Measurements from ENCODE around the gene EXOC6B. TPM values are rescaled to one million over a fixed set of nuclear protein-coding genes. Genes with fewer than 3 reads are reported as not detected.

The EXOC6B gene
- total and polyA plus RNA-seq, 2 donors from 2014 or later, result 5.9 to 31.3 TPM

DNA sequence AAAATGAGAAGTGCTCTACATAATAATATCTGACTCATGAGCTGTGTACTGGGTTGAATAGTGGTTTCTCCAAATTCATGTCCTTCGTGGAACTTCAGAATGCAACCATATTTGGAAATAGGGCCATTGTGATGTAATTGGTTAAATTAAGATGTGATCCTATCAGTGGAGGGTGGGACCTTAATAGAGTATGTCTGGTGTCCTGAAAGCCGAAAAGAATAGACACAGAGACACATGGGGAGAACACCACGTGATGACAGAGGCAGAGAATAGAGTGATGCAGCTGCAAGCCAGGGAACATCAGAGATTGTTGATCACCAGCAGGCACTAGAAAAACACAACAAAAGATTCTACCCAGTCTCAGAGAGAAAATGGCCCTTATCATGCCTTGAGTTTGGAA, 310.1 kb downstream of the EXOC6B start:
- Histone ChIP-seq H3K4me1 (ENCODE audit: control insufficient read depth in 2 of 3, insufficient read depth in 2 of 3, low read depth in 1 of 3, low read length in 3 of 3) (no peaks in the 10 kb centered on the region), H3K9ac (ENCODE audit: low read length in 3 of 3) (no peak overlapping the region), H3K9me3 (ENCODE audit: control insufficient read depth in 2 of 3, insufficient read depth in 1 of 3, low read length in 3 of 3) (no peaks in the 10 kb centered on the region), H3K27me3 (ENCODE audit: control insufficient read depth, insufficient read depth, low read length) (no peaks in the 10 kb centered on the region), H3K36me3 (ENCODE audit: control insufficient read depth in 2 of 3, insufficient read depth in 3 of 3, low read length in 3 of 3) (no peaks in the 10 kb centered on the region), H3K27ac (ENCODE audit: low read depth in 2 of 2, low read length in 2 of 2) (no peak overlapping the region), H3K4me3 (ENCODE audit: low read length in 3 of 3) (no peak overlapping the region)
- no peak for DNase-seq
- intact Hi-C loops (cut with DNase I), result no loop called here
- TF ChIP-seq, protein P1, sequence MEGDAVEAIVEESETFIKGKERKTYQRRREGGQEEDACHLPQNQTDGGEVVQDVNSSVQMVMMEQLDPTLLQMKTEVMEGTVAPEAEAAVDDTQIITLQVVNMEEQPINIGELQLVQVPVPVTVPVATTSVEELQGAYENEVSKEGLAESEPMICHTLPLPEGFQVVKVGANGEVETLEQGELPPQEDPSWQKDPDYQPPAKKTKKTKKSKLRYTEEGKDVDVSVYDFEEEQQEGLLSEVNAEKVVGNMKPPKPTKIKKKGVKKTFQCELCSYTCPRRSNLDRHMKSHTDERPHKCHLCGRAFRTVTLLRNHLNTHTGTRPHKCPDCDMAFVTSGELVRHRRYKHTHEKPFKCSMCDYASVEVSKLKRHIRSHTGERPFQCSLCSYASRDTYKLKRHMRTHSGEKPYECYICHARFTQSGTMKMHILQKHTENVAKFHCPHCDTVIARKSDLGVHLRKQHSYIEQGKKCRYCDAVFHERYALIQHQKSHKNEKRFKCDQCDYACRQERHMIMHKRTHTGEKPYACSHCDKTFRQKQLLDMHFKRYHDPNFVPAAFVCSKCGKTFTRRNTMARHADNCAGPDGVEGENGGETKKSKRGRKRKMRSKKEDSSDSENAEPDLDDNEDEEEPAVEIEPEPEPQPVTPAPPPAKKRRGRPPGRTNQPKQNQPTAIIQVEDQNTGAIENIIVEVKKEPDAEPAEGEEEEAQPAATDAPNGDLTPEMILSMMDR (IDR thresholded peaks at IDR 0.05; ENCODE audit: borderline replicate concordance, extremely low read depth, insufficient read depth), result no peak
- no peak for FAIRE-seq

DNA sequence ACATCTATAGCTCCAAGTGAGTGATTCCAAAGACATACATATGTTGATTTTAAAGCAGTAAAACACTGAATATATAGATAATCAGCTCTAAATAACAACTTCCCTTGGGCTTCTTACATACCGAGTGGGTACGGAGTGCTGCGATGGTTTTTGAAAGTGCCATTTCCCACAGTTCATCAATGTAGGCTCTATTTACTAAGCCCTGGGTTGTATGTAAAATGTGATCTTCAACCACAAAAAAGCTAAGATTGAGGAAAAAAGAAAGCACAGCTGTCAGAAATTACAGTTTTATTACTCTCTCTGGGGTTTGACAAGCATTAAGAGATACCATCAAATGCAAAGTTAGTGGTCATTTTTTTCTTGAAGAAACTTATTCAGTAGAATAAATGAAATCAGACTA, 312.8 kb downstream of the EXOC6B start:
- FAIRE-seq, result no peak
- intact Hi-C loops (cut with DNase I), result no loop called here

DNA sequence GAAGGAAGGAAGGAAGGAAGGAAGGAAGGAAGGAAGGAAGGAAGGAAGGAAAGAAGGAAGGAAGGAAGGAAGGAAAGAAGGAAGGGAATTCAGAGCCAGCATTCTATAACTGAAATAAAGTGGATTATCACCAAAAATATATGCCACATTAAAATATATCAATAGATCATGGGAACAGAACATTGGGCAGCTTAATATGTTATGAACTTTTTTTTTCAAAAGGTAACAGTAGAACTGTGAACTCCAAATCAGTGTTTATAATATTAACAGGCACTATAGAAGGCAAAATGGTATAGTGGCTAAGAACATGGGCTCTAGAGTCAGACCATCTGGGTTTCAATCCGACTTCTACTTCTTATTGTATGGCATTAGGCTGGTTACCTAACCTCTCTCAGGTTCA, 313.5 kb downstream of the EXOC6B start:
- no peak for FAIRE-seq
- TF ChIP-seq, protein P1 (IDR thresholded peaks at IDR 0.05; ENCODE audit: borderline replicate concordance, extremely low read depth, insufficient read depth), result no peak
- Histone ChIP-seq H3K27me3 (ENCODE audit: control insufficient read depth, insufficient read depth, low read length) (no peaks in the 10 kb centered on the region), H3K27ac (ENCODE audit: low read depth in 2 of 2, low read length in 2 of 2) (no peak overlapping the region), H3K4me1 (ENCODE audit: control insufficient read depth in 2 of 3, insufficient read depth in 2 of 3, low read depth in 1 of 3, low read length in 3 of 3) (no peaks in the 10 kb centered on the region), H3K9me3 (ENCODE audit: control insufficient read depth in 2 of 3, insufficient read depth in 1 of 3, low read length in 3 of 3) (no peaks in the 10 kb centered on the region), H3K4me3 (ENCODE audit: low read length in 3 of 3) (no peak overlapping the region), H3K36me3 (ENCODE audit: control insufficient read depth in 2 of 3, insufficient read depth in 3 of 3, low read length in 3 of 3) (no peaks in the 10 kb centered on the region), H3K9ac (ENCODE audit: low read length in 3 of 3) (no peak overlapping the region)
- DNase-seq, result no peak
- intact Hi-C loops (cut with DNase I), result no loop called here

More for the DNA sequence above, 312.8 kb downstream of the EXOC6B start:
- no peak overlapping the region for H3K27ac ChIP-seq (ENCODE audit: low read depth in 2 of 2, low read length in 2 of 2)
- no peaks in the 10 kb centered on the region for H3K27me3 ChIP-seq (ENCODE audit: control insufficient read depth, insufficient read depth, low read length)
- no peak for DNase-seq
- no peaks in the 10 kb centered on the region for H3K9me3 ChIP-seq (ENCODE audit: control insufficient read depth in 2 of 3, insufficient read depth in 1 of 3, low read length in 3 of 3)
- TF ChIP-seq, protein P1 (IDR thresholded peaks at IDR 0.05; ENCODE audit: borderline replicate concordance, extremely low read depth, insufficient read depth), result no peak
- H3K4me1 ChIP-seq (ENCODE audit: control insufficient read depth in 2 of 3, insufficient read depth in 2 of 3, low read depth in 1 of 3, low read length in 3 of 3), result no peaks in the 10 kb centered on the region
- H3K9ac ChIP-seq (ENCODE audit: low read length in 3 of 3), result no peak overlapping the region
- no peaks in the 10 kb centered on the region for H3K36me3 ChIP-seq (ENCODE audit: control insufficient read depth in 2 of 3, insufficient read depth in 3 of 3, low read length in 3 of 3)
- H3K4me3 ChIP-seq (ENCODE audit: low read length in 3 of 3), result no peak overlapping the region

DNA sequence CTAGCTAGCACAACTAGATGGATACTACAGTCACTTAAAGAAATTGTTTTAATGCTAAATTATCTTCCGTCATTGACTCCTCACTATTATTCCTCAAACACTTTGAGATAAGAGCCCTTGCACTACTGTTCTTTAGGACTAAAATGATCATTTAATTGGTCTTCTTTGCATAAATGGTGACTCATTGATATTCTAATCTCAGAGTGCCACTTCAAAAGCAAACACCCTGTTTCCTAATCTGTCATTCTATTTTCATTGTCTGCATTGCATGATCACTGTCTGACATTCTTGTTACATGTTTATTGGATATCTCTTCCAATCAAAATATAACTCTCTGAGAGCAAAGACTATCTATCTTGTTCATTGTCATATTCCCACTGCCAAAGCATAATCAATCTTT, 313.9 kb downstream of the EXOC6B start:
- no peaks in the 10 kb centered on the region for H3K36me3 ChIP-seq (ENCODE audit: control insufficient read depth in 2 of 3, insufficient read depth in 3 of 3, low read length in 3 of 3)
- intact Hi-C loops (cut with DNase I), result no loop called here
- H3K4me3 ChIP-seq (ENCODE audit: low read length in 3 of 3), result no peak overlapping the region
- TF ChIP-seq, protein P1 (IDR thresholded peaks at IDR 0.05; ENCODE audit: borderline replicate concordance, extremely low read depth, insufficient read depth), result no peak
- no peak for DNase-seq
- no peaks in the 10 kb centered on the region for H3K27me3 ChIP-seq (ENCODE audit: control insufficient read depth, insufficient read depth, low read length)
- H3K4me1 ChIP-seq (ENCODE audit: control insufficient read depth in 2 of 3, insufficient read depth in 2 of 3, low read depth in 1 of 3, low read length in 3 of 3), result no peaks in the 10 kb centered on the region
- no peak overlapping the region for H3K27ac ChIP-seq (ENCODE audit: low read depth in 2 of 2, low read length in 2 of 2)
- no peaks in the 10 kb centered on the region for H3K9me3 ChIP-seq (ENCODE audit: control insufficient read depth in 2 of 3, insufficient read depth in 1 of 3, low read length in 3 of 3)
- FAIRE-seq, result no peak
- H3K9ac ChIP-seq (ENCODE audit: low read length in 3 of 3), result no peak overlapping the region
